RWPE1 (cell line): ENCODE measurements around the gene SELENOW.
A peak's percentile ranks its signal among the peaks of the same experiment; 100 is the strongest.
"Not testable (repeated sequence)": the region's sequence is repeated elsewhere in the genome, so short reads cannot be mapped to it uniquely, and the experiment has no call there.

Experiments
- CTCF ChIA-PET: fragments of 350-600 bp; sonication (Branson Sonifier 250); formaldehyde crosslinking; extraction: SDS; loops from one replicate; lab custom pipeline; 2021; lab: Yijun Ruan, JAX
- POLR2A ChIA-PET: fragments of 400-600 bp; formaldehyde crosslinking; extraction: SDS; loops from one replicate; lab custom pipeline; 2020; ENCODE audit warnings: antibody characterized with exemption; ENCODE audit not compliant: low non-redundant PET; lab: Yijun Ruan, JAX
- DNase-seq: peaks from one replicate; pipeline ENCODE4 v3.0.0; 2012; ENCODE audit warnings: low spot score
- H3K27ac ChIP-seq: fragments of 450-650 bp; 2 replicates; pipeline ENCODE4 v1.5.1; 2017
- CTCF ChIP-seq: fragments of 450-650 bp; conservative IDR thresholded peaks from 2 replicates; pipeline ENCODE4 v1.5.1; 2017; ENCODE audit warnings: low read depth, mild to moderate bottlenecking

SELENOW gene

DNA sequence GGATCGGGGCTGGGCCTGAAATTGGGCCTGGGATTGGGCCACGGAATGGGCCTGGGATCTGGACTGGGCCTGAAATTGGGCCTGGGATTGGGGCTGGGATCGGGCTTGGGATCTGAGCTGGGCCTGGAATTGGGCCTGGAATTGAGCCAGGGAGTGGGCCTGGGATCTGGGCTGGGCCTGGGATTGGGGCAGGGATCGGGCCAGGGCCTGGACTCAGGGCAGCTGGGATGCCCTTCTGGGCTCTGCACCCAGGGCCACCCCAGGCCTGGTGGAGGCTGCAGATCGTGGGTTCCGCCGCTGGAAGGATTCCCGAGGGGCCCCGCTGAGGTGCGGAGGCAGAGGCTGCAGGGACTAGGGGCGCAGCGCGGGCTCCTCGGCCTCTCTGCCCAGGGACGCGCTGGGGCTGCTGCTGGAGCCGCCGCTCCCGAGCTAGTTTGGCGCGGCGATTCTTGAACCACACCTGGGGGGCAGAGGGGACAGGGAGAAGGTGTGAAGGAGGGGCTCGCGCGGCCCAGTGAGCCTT is 24.1 kb downstream of the SELENOW start:
- CTCF ChIA-PET = no interaction called here
- H3K27ac ChIP-seq = no peak overlapping the region
- DNase-seq = no peak
- POLR2A ChIA-PET = interaction anchor here (0.5 kb wide), 1 partner anchor 64 kb away, joined by 3 read pairs; no protein-coding TSS in a partner anchor
- no peak for TF ChIP-seq CTCF

GRCh38 chr19:47803148-47803547 is 24.6 kb downstream of the SELENOW start:
- H3K27ac ChIP-seq, DNase-seq, CTCF ChIA-PET, POLR2A ChIA-PET: not testable (repeated sequence)

- POLR2A ChIA-PET, H3K27ac ChIP-seq, DNase-seq, CTCF ChIA-PET: not testable (repeated sequence)
Observed at GRCh38 chr19:47803671-47804070, 25.2 kb downstream of the SELENOW start.

GRCh38 chr19:47804451-47804850 is 25.9 kb downstream of the SELENOW start, which contains the start of gene TPRX1:
TSS of gene TPRX1 (minus strand) at chr19:47804551. CDS start at chr19:47804539, 12 bp downstream.
- DNase-seq, CTCF ChIA-PET, H3K27ac ChIP-seq, POLR2A ChIA-PET: not testable (repeated sequence)

DNA sequence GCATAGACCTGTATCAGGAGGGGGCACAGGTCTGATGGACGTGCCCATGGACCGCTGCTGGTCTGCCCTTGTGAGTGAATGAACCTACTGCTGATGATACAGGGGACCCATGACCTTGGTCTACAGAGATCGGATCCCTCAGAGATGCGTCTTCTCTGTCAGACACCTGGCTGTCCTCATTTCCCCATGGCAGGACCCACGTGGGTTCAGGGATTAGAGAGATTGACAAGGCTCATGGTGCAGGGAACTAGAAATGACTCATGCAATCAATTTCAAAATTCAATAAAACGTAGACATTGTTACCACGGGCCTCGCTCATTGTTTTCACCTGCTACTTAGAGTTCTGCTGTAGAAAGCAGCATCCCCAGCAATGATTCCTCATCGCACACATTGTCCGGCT is 26.8 kb downstream of the SELENOW start:
- CTCF ChIA-PET = no interaction called here
- DNase-seq = no peak
- POLR2A ChIA-PET = no interaction called here
- TF ChIP-seq CTCF = no peak
- H3K27ac ChIP-seq = no peak overlapping the region

DNA sequence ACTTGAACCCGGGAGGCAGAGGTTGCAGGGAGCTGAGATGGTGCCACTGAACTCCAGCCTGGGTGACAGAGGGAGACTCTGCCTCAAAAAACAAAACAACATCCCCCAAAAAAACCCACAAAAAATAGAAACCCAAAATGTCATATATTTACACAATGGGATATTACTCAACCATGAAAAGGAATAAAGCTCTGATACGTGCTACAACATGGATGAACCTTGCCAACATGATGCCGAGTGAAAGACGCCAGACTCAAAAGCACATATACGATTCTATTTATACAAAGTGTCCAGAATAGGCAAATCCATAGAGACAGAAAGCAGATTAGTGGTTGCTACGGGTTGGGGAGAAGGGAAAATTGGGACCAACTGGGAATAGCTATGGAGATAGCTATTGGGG is 27.9 kb downstream of the SELENOW start:
- ChIA-PET CTCF (interaction anchor here (0.7 kb wide), 1 partner anchor 247 kb away, joined by 5 read pairs; no protein-coding TSS in a partner anchor), POLR2A (no interaction called here)
- DNase-seq = no peak
- no peak overlapping the region for H3K27ac ChIP-seq
- no peak for TF ChIP-seq CTCF

GRCh38 chr19:47813304-47813994 is 34.9 kb downstream of the SELENOW start:
- peak; percentile 64 for TF ChIP-seq CTCF
- no peak overlapping the region for H3K27ac ChIP-seq
- peak; percentile 57 for DNase-seq
- CTCF ChIA-PET = interaction anchor here (1.0 kb wide), 1 partner anchor 50 kb away, joined by 5 read pairs; no protein-coding TSS in a partner anchor
- POLR2A ChIA-PET = no interaction called here

GRCh38 chr19:47813995-47814328 is 35.5 kb downstream of the SELENOW start:
- no peak overlapping the region for H3K27ac ChIP-seq
- CTCF ChIA-PET = interaction anchor here (0.7 to 1.0 kb wide), 4 partner anchors 11 to 471 kb away, joined by 3 to 5 read pairs (median 3); no protein-coding TSS in a partner anchor
- POLR2A ChIA-PET = no interaction called here
- peak; percentile 17; the same call in 1 of the 2 replicates for TF ChIP-seq CTCF
- DNase-seq = no peak

DNA sequence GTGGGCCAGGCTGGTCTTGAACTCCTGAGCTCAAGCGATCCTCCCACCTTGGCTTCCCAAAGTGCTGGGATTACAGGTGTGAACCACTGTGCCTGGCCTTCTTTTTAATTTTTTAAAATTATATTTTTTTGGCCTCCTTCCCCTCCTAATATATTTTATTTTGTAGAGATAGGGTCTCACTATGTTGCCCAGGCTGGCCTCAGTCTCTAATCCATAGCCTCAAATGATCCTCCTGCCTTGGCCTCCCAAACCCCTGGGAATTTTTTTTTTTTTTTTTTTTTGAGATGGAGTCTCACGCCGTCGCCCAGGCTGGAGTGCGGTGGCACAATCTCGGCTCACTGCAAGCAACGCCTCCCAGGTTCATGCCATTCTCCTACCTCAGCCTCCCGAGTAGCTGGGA is 37.8 kb downstream of the SELENOW start:
- POLR2A ChIA-PET, H3K27ac ChIP-seq, DNase-seq: not testable (repeated sequence)
- CTCF ChIA-PET = interaction anchor here (0.7 to 1.5 kb wide), 2 partner anchors 47 to 531 kb away, joined by 3 to 5 read pairs; no protein-coding TSS in a partner anchor

GRCh38 chr19:47818221-47818620 is 39.7 kb downstream of the SELENOW start:
- POLR2A ChIA-PET, DNase-seq, H3K27ac ChIP-seq, CTCF ChIA-PET: not testable (repeated sequence)
